ENCODE data around the gene CHID1.

CHID1 gene

GRCh38 chr11:883527-883926 is 27.1 kb downstream of the CHID1 start:
- no peak for DNase-seq

GRCh38 chr11:882596-882995 is 28.0 kb downstream of the CHID1 start:
- no peak for DNase-seq

GRCh38 chr11:880447-880846 is 30.2 kb downstream of the CHID1 start:
- no peak for DNase-seq

GRCh38 chr11:877565-877964 is 33.0 kb downstream of the CHID1 start:
- DNase-seq: no peak

- DNase-seq: no peak
Measured at GRCh38 chr11:876545-876944, 34.1 kb downstream of the CHID1 start.

GRCh38 chr11:875769-876301 is 34.8 kb downstream of the CHID1 start:
- DNase-seq: no peak

- DNase-seq: no peak
Measured at GRCh38 chr11:875203-875602, 35.4 kb downstream of the CHID1 start.

- DNase-seq: no peak
Measured at GRCh38 chr11:873706-874105, 36.9 kb downstream of the CHID1 start.

GRCh38 chr11:872799-873198 is 37.8 kb downstream of the CHID1 start:
- DNase-seq: no peak

GRCh38 chr11:871472-871871 is 39.1 kb downstream of the CHID1 start:
- no peak for DNase-seq

- DNase-seq: no peak
Measured at GRCh38 chr11:870418-870817, 40.2 kb downstream of the CHID1 start.

- DNase-seq: no peak
Measured at GRCh38 chr11:870127-870413, 40.5 kb downstream of the CHID1 start.

- no peak for DNase-seq
Measured at GRCh38 chr11:869399-870126, 41.0 kb downstream of the CHID1 start.

- DNase-seq: no peak
Measured at GRCh38 chr11:868802-869201, 41.8 kb downstream of the CHID1 start.

GRCh38 chr11:868394-868793 is 42.2 kb downstream of the CHID1 start:
- DNase-seq: no peak

GRCh38 chr11:867856-868358 is 42.7 kb downstream of the CHID1 start:
- no peak for DNase-seq

GRCh38 chr11:866481-866880 is 44.1 kb downstream of the CHID1 start:
- no peak for DNase-seq

- DNase-seq: no peak
Measured at GRCh38 chr11:865462-866430, 44.9 kb downstream of the CHID1 start.

GRCh38 chr11:864898-865297 is 45.7 kb downstream of the CHID1 start:
- no peak for DNase-seq

- no peak for DNase-seq
Measured at GRCh38 chr11:863910-864827, 46.4 kb downstream of the CHID1 start.

- DNase-seq: no peak
Measured at GRCh38 chr11:863023-863909, 47.3 kb downstream of the CHID1 start.

- DNase-seq: no peak
Measured at GRCh38 chr11:862696-863022, 48.0 kb downstream of the CHID1 start.

Measured in 8988T (cell line).